ENCODE measurements around the gene FAM83D.

- no peak for TF ChIP-seq CTCF (IDR thresholded peaks at IDR 0.05; ENCODE audit: low read depth, low read length, poor library complexity, severe bottlenecking)
- TF ChIP-seq EZH2phosphoT487 (IDR thresholded peaks at IDR 0.05; ENCODE audit: borderline replicate concordance, low read length) = no peak
These were observed 58.8 kb downstream of the FAM83D start for GRCh38 chr20:38985060-38985459.
